HepG2 (cell line): ENCODE measurements around the gene DOLK. TPM values are rescaled to one million over a fixed set of nuclear protein-coding genes. Genes with fewer than 3 reads are reported as not detected.

Experiments
- ELK4 ChIP-seq: sonication (generic); formaldehyde crosslinking; IDR thresholded peaks from 2 replicates; pipeline ENCODE4 v1.9.0; 2021; ENCODE audit warnings: missing genetic modification reagents, borderline replicate concordance
- FOXO1 ChIP-seq: sonication (generic); formaldehyde crosslinking; IDR thresholded peaks from 2 replicates; pipeline ENCODE4 v1.4.0; 2020; ENCODE audit warnings: missing genetic modification reagents
- KMT2A ChIP-seq: sonication (generic); formaldehyde crosslinking; IDR thresholded peaks from 2 replicates; pipeline ENCODE4 v1.4.0; 2020; ENCODE audit warnings: missing genetic modification reagents
- MEF2D ChIP-seq: sonication (generic); formaldehyde crosslinking; IDR thresholded peaks from 2 replicates; pipeline ENCODE4 v1.5.1; 2020; ENCODE audit warnings: mild to moderate bottlenecking, missing genetic modification reagents
- NR0B2 ChIP-seq: sonication (generic); formaldehyde crosslinking; IDR thresholded peaks from 2 replicates; pipeline ENCODE4 v1.4.0; 2020; ENCODE audit warnings: mild to moderate bottlenecking, missing genetic modification reagents
- SALL1 ChIP-seq: sonication (generic); formaldehyde crosslinking; IDR thresholded peaks from 2 replicates; pipeline ENCODE4 v1.8.0; 2022; ENCODE audit warnings: mild to moderate bottlenecking, missing genetic modification reagents
- SAP130 ChIP-seq: IDR thresholded peaks from 2 replicates; pipeline ENCODE4 v1.6.1; 2016; ENCODE audit warnings: low read depth
- TEAD3 ChIP-seq: optimal IDR thresholded peaks from 2 replicates; pipeline ENCODE3; 2016; ENCODE audit warnings: borderline replicate concordance
- THAP7 ChIP-seq: sonication (generic); formaldehyde crosslinking; IDR thresholded peaks from 2 replicates; pipeline ENCODE4 v1.8.1; 2023; ENCODE audit warnings: mild to moderate bottlenecking, missing genetic modification reagents
- ZNF501 ChIP-seq: sonication (generic); formaldehyde crosslinking; IDR thresholded peaks from 2 replicates; pipeline ENCODE4 v1.5.1; 2020; ENCODE audit warnings: mild to moderate bottlenecking, moderate library complexity, missing genetic modification reagents
- ZNF513 ChIP-seq: sonication (generic); formaldehyde crosslinking; conservative IDR thresholded peaks from 2 replicates; pipeline ENCODE4 v1.5.0; 2020; ENCODE audit warnings: missing genetic modification reagents
- ZNF770 ChIP-seq: sonication (generic); formaldehyde crosslinking; IDR thresholded peaks from 2 replicates; pipeline ENCODE4 v1.5.0; 2020; ENCODE audit warnings: mild to moderate bottlenecking, missing genetic modification reagents
- ZNF839 ChIP-seq: sonication (generic); formaldehyde crosslinking; IDR thresholded peaks from 2 replicates; pipeline ENCODE4 v1.4.0; 2020; ENCODE audit warnings: missing genetic modification reagents, mild to moderate bottlenecking, borderline replicate concordance
- polyA plus RNA-seq, 8 experiments: library from polyadenylated mRNA; depleted of rRNA in 3 of 8; stranded (reverse) in 7 of 8; unstranded in 1 of 8; fragments of >200 nt; fragmentation: Illumina TruSeq in 4 of 8; extraction: Trizol in 4 of 8; gene quantifications; 2 replicates each; pipeline versions ENCODE4 v1.2.1 to v1.2.3, GENCODE V29; 2011 to 2016; ENCODE audit warnings: low read depth in 4 of 8, missing spikeins in 1 of 8, mixed read lengths in 1 of 8; ENCODE audit not compliant: insufficient read depth in 1 of 8
- total RNA-seq, 5 experiments: library from RNA; depleted of rRNA; stranded (reverse); fragments of >200 nt; fragmentation: Illumina TruSeq; extraction: Trizol; gene quantifications; 2 replicates each; pipeline ENCODE4 v1.2.3, GENCODE V29; 2016; ENCODE audit warnings: low read depth in 1 of 5

Gene DOLK
- total and polyA plus RNA-seq, 2 of the 13 experiments (the other 11 are each of a cell fraction or from before 2014, with no cell fraction given), result 15.4 to 18.7 TPM

- peak; percentile 60 for TF ChIP-seq ZNF770
- TF ChIP-seq SALL1 (CRISPR knock-in tag), result peak; percentile 62; the same call in 1 of the 2 replicates
- TF ChIP-seq ELK4 (CRISPR knock-in tag), result no peak
- TF ChIP-seq ZNF513 (CRISPR knock-in tag), result no peak
- peak; percentile 48; the same call in 1 of the 2 replicates for TF ChIP-seq ZNF501 (CRISPR knock-in tag)
- no peak for TF ChIP-seq ZNF839 (CRISPR knock-in tag)
- peak; percentile 49; the same call in 1 of the 2 replicates for TF ChIP-seq FOXO1 (CRISPR knock-in tag)
- 0 out of 2 replicates have a peak, but pooled peaks have one; percentile 22 for TF ChIP-seq MEF2D (CRISPR knock-in tag)
- TF ChIP-seq TEAD3, result peak; percentile 63
- no peak for TF ChIP-seq NR0B2 (CRISPR knock-in tag)
- TF ChIP-seq THAP7 (CRISPR knock-in tag), result no peak
- TF ChIP-seq SAP130 (CRISPR knock-in tag), result peak; percentile 65
- no peak for TF ChIP-seq KMT2A
- TF ChIP-seq, all 625 proteins: peak for 41
Observed at GRCh38 chr9:128905964-128906363, 41.4 kb downstream of the DOLK start (continued).
